ENCODE data around the gene NEDD4.

Gene NEDD4

DNA sequence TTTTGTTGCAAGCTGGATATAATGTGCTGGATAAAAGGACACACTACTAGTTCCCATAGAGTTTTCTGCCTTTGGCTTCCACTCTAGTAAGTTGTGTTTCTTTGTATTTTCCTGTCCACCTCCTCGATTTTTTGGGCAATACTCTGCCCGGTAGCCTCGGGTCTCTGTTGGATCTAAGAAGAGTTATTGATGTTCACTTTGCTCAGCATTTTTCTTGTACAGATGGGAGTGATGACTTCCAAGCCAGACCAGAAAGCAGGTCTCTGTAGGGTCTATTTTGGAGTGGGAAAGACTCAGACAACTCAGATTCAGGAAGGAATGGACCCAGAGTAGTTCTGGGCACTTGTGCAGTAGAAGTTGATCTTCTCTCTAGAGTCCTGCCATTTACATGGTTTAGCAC is 214.5 kb downstream of the NEDD4 start:
- DNase-seq (ENCODE audit: low read depth), result no peak
